Posterior vena cava (tissue), 2 donors: ENCODE data around the gene HINT1. TPM values are rescaled to one million over a fixed set of nuclear protein-coding genes. Genes with fewer than 3 reads are reported as not detected.
"Not testable (repeated sequence)": the region's sequence is repeated elsewhere in the genome, so short reads cannot be mapped to it uniquely, and the experiment has no call there.

Source experiments
- DNase-seq: peaks from one replicate; pipeline ENCODE4 v3.0.0-alpha.2; 2020; ENCODE audit warnings: low spot score
- intact Hi-C, 2 donors: fragments of 100-400 bp; cut with DNase I; formaldehyde crosslinking; loops; one replicate each; pipeline versions ENCODE4 v1.14.1 to v1.14.2; 2022 to 2023
- long read RNA-seq, 2 donors: library from polyadenylated mRNA; unstranded; transcript quantifications; one replicate each; pipeline ENCODE4 v2.0.0, GENCODE V29; 2020 to 2021
- total RNA-seq, 2 donors: library from RNA; stranded (reverse); fragmentation: NEBNext Ultra II Directional; extraction: Animal tissue kit (Norgen Biotek cat#: 25700); gene quantifications; one replicate each; pipeline ENCODE4 v1.2.1, GENCODE V29; 2021
- donor health status: DM: yes; HTN: yes; CAD: no.
- donor health status: DM: yes; HTN: yes; CAD: no.

The HINT1 gene
- total RNA-seq, result 100 to 1,000 TPM; 129 to 156 TPM
- long read RNA-seq, donor 1, transcript HINT1-201 (3 exons, 1,081 nt), result major isoform, 43 of 43 reads
- long read RNA-seq, donor 1, partial matches to known transcripts, result 0 of 43 reads
- long read RNA-seq, donor 1, other reads (novel, unspliced or antisense), result 0 of 43 reads
- long read RNA-seq, donor 2, transcript HINT1-201 (3 exons, 1,081 nt), result major isoform, 101 of 112 reads
- long read RNA-seq, donor 2, transcript HINT1-207 (5 exons, 923 nt), result minor isoform, 5 of 112 reads
- long read RNA-seq, donor 2, partial matches to known transcripts, result 1 of 112 reads
- long read RNA-seq, donor 2, other reads (novel, unspliced or antisense), result 1 of 112 reads

DNA sequence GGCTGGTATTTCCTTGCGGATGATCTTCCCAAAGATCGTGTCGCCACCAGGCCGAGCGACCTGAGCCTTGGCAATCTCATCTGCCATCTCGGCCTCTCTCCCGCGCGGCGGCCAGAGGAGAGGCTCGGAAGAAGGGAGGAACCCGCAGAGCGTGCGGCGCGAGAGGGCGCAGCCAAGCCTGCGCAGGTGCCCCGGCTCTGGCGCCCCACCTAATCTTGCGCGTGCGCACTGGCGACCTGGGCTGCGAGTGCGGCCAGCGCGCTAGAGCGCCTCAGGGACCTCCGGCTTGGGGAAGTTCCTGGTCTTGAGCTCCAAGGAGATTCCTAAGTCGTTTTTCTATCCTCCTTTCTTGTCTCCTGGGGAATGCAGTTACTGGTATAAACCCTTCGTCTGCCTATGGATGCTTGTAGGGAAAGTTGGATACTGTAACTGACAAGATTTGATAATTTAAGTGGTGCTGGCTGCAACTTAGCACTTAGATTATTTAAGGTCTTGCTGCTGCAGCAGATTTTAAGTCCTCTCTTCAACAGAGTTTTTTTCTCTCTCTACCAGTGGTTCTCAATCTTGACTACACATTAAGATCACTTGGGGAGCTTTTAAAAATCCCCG lies at the start of gene HINT1:
Gene HINT1, minus strand, starts transcription at position 138 of the 609 bp plus-strand sequence. Its CDS starts 51 bp downstream, at position 87.
- intact Hi-C loops, result loop anchor here in 1 of 2 donors (10.0 kb wide), 1 partner anchor 250 kb away; no protein-coding TSS in a partner anchor

DNA sequence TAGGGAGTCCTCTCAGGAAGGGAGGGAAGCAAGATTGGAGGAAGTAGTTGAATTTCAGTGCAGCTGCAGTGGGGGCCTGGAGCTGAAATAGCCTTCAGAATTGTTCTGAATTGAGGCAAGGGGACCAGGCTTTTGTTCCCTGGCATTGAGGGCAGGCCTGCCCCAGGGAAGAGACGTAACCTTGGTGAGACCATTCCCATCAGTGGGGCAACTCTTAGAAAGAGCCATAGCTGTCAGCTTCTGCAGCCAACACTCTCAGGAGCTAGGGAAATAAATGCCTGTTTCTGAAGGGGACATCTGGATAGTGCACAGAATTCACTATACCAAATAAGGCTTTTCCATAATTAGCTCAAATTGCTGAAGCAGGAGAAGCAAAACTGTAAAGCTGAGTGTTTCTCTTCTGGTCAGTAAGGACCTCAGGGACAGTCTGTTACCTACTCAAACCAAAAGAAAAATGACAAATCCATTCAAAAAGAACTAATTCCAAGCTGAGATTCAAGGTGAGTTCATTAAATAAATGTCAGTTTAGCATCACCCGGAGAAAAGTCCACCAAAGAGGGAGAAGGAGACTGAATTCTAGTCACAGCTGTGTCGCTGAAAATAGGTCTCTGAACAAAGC lies 49.7 kb upstream of the HINT1 start:
- intact Hi-C loops, result no loop called here
- DNase-seq, result no peak

More for the DNA sequence above, at the start of gene HINT1:
- DNase-seq, result peak; percentile 97

DNA sequence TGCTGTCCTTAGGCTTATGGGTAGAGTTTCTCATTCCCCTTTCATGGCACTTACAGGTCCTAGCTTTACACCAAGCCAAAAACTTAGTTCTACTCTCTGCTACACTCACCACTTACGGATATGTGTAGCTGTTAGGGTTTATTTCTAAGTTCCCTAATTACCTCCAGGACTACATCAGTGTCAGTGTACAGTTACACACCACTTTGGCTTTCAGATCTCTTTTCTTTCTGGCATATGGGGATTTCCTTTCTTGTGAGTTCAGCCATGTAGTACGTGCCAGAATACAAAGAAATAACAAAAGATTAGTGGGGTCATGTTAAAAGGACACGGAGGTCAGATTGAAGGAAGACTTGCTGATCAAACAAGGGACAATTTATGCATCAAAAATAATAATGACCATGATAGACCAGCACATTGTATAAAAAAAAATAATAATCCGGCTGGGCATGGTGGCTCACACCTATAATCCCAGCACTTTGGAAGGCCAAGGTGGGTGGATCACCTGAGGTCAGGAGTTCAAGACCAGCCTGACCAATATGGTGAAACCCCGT lies 47.5 kb upstream of the HINT1 start:
- DNase-seq, result no peak
- intact Hi-C loops, result no loop called here

DNA sequence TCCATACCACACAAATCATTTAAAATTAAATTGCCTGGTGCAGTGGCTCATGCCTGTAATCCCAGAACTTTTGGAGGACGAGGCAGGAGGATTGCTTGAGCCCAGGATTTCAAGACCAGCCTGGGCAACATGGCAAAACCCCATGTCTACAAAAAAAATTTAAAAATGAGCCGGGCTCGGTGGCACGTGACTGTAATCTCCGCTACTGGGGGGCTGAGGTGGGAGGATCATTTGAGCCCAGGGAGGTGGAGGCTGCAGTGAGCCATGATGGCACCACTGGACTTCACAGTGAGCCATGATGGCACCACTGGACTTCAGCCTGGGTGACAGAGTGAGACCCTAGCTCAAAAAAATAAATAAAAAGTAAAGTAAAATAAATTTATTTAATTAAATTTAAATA lies 46.6 kb upstream of the HINT1 start:
- no peak for DNase-seq
- intact Hi-C loops, result no loop called here

DNA sequence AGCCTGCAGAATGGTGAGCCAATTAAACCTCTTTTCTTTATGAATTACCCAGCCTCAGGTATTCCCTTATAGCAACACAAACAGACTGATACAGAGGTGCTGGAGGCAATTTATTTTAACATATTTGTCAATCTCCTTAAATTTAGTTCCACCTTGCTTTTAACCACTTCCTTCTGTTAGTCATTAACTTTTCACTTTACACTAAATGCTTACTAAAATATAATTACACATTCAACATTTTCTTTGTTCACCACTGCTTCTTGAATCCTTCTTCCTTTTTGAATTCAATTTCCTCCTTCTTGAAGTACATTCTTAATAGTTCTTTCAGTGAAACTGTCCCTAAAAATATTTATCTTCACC lies 45.1 kb upstream of the HINT1 start:
- DNase-seq, result no peak
- intact Hi-C loops, result no loop called here

DNA sequence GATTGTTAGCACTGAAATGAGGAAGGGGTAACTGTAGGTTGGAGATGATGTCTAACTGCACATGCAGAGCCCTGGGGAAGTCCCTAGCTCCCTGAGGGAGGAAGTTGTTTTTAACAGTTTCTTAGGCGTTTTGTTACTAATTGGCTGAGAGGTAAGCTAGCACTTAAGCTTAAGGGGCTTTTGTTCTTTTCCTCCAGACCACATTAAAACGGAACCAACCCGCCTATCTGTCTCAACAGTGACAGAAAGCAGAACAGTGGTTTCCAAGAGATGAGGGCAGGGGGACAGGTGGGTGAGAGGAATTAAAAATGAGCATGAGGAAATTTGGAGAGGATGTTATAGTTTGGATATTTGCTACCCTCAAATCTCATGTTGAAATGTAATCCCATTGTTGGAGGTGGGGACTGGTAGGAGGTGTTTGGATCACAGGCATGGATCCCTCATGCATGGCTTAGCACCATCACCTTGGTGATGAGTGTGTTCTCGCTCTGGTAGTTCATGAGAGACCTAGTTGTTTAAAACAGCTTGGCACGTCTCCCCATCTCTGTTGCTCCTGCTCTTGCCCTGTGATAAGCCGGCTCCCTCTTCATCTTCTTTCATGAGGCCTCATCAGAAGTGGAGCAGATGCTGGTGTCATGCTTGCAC lies 44.6 kb upstream of the HINT1 start:
- no peak for DNase-seq
- intact Hi-C loops, result no loop called here

DNA sequence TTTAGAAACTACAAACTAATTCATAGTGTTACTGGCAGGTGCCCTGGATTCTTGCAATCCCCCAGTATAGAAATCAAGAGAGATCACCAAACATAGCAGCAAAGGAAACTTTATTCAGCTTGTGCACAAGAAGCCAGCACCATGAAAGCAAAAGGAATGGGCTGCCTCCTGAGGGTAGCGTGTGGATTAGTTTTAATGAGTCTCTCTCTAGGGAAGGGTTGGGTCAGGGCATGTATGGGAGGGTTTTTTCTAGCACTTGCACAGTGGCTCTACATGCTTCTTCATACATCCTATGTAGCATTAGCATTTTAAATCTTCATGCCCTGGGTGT lies 44.1 kb upstream of the HINT1 start:
- intact Hi-C loops, result no loop called here
- no peak for DNase-seq

DNA sequence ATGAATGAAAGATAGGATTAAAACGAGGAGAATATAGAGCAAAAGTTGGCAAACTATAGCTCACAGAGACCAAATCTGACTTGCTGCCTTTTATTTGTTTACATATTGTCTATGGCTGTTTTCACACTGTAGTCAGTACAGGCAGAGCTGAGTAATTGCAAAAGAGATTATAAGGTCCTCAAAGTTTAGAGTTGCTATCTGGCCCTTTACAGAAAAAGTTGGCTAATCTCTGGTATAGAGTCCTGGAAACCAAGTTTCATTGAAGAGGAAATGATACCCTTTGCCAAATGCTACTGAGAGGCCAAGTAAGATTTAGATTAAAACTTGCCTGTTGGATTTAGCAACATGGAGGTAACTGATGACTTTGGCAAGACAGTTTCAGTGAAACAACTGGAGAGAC lies 41.7 kb upstream of the HINT1 start:
- intact Hi-C loops, result no loop called here
- no peak for DNase-seq

DNA sequence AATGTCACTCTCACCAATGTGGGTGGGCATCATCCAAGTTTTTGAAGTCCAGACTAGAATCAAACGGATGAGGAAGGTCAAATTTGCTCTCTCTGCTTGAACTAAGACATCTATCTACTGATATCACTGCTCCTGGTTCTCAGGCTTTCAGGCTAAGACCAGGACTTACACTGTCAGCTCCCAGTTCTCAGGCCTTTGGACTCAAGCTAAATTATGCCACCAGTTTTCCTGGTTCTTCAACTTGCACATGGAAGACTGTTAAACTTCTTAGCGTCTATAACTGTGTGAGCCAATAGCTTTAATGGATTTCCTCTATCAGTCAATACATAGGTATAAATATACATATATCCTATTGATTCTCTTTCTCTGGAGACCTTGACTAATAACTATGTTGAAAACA lies 41.0 kb upstream of the HINT1 start:
- intact Hi-C loops, result no loop called here
- no peak for DNase-seq

DNA sequence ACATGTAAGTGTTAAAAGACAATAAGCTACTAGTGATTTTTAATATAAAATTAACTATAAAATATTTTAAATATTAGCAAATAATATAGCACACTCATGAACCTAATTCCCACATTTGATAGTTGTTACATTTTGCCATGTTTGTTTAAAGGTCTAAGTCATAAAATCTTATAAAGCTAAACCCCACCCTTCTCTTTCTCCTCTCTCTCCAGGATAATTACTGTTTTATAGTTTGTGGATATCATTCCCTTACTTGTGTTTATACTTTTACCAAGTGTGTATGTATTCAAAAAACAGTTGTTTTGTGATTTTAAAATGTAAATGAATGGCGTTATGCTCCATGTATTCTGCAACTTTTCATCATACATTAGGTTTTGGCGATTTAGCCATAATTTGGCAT lies 39.9 kb upstream of the HINT1 start:
- no peak for DNase-seq
- intact Hi-C loops, result no loop called here

DNA sequence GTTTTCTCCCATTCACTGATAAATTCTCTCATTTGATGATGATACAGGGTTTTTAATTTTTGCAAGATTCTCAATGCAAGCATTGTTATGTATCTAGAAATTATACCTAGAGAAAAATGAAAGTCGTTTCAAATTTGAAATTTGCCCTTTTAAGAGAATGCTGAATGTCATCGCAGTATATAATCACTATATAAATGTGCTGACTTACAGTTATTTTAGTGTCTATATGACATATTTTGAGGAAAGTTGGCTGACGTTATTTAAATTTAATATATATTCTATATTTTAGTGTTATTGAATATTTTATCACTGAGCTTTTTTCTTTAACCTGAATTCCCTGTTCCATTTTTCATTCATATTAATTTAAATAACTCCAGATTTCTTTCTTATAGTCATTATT lies 35.5 kb upstream of the HINT1 start:
- intact Hi-C loops, result no loop called here
- DNase-seq, result no peak

DNA sequence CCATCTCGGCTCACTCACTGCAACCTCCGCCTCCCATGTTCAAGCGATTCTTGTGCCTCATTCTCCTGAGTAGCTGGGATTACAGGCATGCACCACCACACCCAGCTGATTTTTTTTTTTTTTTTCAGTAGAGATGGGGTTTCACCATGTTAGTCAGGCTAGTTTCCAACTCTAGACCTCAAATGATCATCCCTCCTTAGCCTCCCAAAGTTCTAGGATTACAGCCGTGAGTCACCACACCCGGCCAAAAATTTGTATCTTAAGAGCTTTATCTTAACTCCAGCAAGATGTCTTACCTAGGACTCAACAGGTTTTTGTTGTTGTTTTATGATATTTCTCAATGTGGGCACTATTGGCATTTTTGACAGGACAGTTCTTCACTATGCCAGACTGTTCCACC lies 33.6 kb upstream of the HINT1 start:
- no peak for DNase-seq
- intact Hi-C loops, result no loop called here

DNA sequence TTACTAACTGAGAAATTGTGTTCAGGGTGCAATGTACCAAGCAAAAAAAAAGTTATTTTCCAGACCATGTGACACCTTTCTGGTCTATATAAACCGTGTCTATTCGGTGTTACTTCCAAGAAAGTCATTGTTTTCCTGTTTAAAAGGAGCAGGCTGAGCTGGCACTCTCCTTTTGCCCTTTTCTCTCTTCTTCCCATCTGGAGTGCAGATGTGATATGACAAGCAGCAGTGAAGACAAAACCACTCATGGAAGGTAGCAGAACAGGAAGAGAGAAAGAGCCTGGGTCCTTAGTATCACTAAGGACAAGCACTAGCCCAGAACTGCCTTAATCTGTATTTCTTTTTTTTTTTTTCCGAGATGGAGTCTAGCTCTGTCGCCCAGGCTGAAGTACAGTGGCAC lies 31.3 kb upstream of the HINT1 start:
- intact Hi-C loops, result no loop called here
- no peak for DNase-seq

DNA sequence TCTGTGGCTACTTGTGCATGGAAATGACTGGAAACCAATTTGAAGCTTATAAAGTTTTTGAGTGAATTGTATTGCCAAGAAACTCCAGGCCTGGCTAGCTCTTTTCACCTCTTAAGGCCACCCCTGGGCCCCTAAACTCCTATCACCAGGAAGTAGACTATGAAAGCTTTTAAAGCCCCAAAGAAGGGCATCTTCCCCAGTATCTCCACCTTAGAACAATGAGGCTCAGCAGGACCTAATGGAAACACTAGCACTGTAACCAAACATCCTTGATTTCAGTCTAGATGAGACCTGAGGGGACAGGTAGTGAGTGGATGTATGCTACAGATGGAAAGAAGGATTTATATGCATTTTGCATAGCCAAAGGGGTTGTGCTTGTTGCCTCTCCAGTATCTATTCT lies 30.6 kb upstream of the HINT1 start:
- intact Hi-C loops, result no loop called here
- DNase-seq, result no peak

DNA sequence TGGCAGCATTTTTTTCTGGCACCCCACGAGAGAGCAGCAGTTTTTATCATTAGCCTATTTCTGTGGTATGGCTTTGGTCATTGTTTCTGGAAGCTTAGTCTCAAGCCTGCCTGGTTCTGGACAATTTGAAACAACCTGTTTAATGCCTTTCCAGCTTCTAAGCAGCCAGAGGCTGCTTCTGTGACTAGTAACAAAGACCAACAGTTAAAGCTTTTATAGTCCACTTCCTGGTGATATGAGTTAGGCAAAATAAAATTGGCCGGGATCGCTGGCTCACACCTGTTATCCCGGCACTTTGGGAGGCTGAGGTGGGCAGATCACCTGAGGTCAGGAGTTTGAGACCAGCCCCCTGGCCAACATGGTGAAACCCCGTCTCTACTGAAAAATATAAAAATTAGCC lies 29.7 kb upstream of the HINT1 start:
- intact Hi-C loops, result no loop called here
- no peak for DNase-seq

DNA sequence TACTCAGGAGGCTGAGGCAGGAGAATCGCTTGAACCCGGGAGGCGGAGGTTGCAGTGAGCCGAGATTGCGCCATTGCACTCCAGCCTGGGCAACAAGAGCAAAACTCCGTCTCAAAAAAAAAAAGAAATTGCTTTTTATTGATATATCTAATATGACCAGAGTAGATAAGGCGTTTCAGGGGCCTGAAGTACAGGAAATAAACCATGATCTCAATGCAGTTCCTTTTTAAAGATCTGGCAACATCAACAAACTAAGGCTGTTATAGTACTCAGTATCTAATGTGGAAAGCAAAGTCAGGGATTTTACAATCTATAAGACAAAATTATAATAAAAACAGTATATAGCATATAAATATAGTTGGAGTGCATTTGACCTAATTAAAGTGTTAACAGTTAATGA lies 28.8 kb upstream of the HINT1 start:
- DNase-seq, intact Hi-C loops: not testable (repeated sequence)

DNA sequence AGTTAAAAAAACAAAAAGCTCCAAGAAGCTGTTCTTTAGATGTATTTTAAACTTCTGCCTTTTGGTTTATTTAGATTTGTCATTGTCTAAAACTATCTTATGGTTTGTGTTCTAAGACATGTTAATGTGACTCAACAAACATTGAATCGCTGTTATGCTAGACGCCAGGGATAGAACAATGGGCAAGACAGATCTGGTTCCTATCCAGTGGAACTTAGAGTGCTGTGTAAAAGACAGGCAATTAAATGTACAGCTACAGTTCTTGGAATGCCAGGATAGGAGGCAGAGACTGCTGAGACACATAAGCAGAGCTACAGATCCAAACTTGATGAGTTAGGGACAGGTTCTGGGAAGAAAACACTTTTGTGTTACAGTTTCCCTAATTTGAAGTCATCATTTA lies 28.1 kb upstream of the HINT1 start:
- intact Hi-C loops, result no loop called here
- DNase-seq, result no peak

DNA sequence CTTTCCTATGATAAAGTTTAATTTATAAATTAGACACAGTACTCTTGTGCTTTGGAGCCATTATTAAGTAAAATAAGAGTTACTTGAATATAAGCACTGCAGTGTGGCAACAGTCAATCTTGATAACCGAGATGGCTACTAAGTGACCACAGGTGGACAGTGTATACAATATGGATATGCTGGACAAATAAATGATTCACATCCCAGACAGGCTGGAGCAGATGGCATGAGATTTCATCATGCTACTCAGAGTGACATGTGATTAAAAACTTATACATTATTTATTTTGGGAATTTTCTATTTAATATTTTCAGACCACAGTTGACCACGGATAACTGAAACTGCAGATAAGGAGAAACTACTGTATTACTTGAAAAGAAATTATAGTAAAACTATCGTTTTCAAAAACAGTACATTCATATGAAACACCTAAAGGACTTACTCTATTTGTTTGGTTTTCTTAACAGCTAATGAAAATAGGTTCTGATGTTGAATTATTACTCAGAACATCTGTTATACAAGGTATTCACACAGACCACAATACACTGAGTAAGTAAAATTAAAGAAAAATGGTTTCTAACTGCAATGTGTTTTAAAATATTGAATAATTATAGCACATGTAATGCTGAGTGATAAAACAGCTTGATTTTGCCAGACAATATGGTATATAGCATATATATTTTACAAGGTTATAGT lies 21.7 kb upstream of the HINT1 start:
- no peak for DNase-seq
- intact Hi-C loops, result no loop called here

DNA sequence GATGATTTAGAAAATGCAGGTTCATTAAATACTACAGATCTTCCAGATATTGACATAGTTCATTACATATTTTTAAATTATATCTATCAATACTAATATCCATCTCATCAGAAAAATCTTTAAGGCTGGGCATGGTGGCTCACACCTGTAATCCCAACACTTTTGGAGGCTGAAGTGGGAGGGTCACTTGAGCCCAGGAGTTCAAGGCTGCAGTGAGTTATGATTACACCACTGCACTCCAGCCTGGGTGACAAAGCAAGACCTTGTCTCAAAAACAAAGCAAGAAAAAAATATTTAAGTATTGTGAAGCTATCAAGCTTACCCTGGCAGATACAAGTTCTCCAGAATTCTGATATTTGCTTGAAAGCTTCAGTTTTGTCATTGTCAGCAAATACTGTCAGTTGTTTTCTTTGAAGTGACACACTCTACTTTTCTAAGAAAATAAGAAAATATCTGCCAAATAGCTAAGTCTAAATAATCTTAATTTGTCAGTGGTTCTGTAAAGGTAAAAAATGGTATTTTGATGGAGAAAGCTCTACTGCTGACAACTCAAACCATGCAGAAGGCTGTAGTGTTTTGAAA lies 20.6 kb upstream of the HINT1 start:
- intact Hi-C loops, result no loop called here
- no peak for DNase-seq
